IPS-20b (cell line): ENCODE measurements around the gene GJB3.

Source experiments
- H3K27ac ChIP-seq: one replicate; pipeline ENCODE4 v1.5.1; 2013; ENCODE audit warnings: low read length
- H3K27me3 ChIP-seq: 2 replicates; pipeline ENCODE4 v1.6.1; 2013; ENCODE audit warnings: mild to moderate bottlenecking, low read length, inconsistent platforms; ENCODE audit not compliant: insufficient read depth
- H3K36me3 ChIP-seq: 2 replicates; pipeline ENCODE4 v1.6.1; 2013; ENCODE audit warnings: low read depth, mild to moderate bottlenecking, inconsistent platforms, low read length, moderate library complexity; ENCODE audit not compliant: insufficient read depth
- H3K4me1 ChIP-seq: 2 replicates; pipeline ENCODE4 v1.6.1; 2013; ENCODE audit warnings: mild to moderate bottlenecking, control low read depth, inconsistent platforms, low read length, moderate library complexity; ENCODE audit not compliant: insufficient read depth
- H3K4me3 ChIP-seq: 2 replicates; pipeline ENCODE4 v1.5.1; 2013; ENCODE audit warnings: mild to moderate bottlenecking, low read length, inconsistent platforms
- H3K9ac ChIP-seq: 2 replicates; pipeline ENCODE4 v1.6.1; 2013; ENCODE audit warnings: low read depth, mild to moderate bottlenecking, inconsistent platforms, low read length, moderate library complexity
- H3K9me3 ChIP-seq: 2 replicates; pipeline ENCODE4 v1.6.1; 2013; ENCODE audit warnings: mild to moderate bottlenecking, low read depth, low read length, inconsistent platforms; ENCODE audit not compliant: insufficient read depth

Gene GJB3

DNA sequence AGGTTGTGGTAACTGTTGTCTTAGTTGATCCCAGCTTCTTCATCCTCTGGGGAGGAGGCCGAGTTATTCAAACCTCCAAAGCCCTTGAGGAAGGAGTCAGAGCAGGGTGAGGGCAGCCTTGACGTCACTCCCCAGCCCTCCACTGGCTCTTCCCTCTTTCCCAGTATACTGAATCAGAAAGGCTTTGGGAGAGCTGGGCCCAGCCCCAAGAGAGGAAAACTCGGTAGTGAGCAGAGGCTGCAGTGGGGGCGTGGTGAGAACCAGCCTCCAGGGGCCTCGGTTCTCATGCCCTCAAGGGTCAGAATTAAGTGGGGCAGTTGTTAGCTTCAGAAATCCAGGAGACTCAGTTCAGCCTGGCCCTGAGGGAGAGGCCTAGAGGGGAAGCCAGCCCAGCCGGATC, 10.0 kb downstream of the GJB3 start:
- Histone ChIP-seq H3K36me3 (no peaks in the 10 kb centered on the region), H3K27me3 (peaks cover 28% of the 10 kb centered on the region), H3K9ac (no peak overlapping the region), H3K9me3 (no peaks in the 10 kb centered on the region), H3K27ac (no peak overlapping the region), H3K4me1 (no peaks in the 10 kb centered on the region), H3K4me3 (no peak overlapping the region)

DNA sequence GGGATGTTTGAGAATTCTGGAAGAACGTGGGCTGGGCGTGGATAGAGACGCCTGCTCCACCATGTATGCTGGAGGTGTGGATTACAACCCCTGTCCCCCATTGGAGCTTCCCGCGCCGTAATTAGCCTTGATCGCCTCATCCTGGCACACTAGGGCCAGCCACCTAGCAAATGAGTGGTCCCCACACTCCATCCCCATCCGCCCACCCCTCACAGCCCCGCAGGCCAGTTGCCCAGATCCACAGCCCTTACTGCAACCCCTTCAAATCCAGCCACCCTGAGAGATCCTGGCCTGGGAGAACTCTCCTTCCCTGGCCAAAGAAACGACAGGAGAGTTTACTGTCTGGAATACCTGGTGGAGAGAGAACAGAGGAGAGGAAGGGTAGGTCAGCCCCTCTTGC, 11.4 kb downstream of the GJB3 start:
- no peak overlapping the region for H3K27ac ChIP-seq
- peaks cover 28% of the 10 kb centered on the region for H3K27me3 ChIP-seq
- no peaks in the 10 kb centered on the region for H3K36me3 ChIP-seq
- no peaks in the 10 kb centered on the region for H3K9me3 ChIP-seq
- H3K4me3 ChIP-seq = peak overlapping the region; percentile 62
- H3K4me1 ChIP-seq = peaks cover 2% of the 10 kb centered on the region; the same call in 1 of the 2 replicates
- no peak overlapping the region for H3K9ac ChIP-seq

DNA sequence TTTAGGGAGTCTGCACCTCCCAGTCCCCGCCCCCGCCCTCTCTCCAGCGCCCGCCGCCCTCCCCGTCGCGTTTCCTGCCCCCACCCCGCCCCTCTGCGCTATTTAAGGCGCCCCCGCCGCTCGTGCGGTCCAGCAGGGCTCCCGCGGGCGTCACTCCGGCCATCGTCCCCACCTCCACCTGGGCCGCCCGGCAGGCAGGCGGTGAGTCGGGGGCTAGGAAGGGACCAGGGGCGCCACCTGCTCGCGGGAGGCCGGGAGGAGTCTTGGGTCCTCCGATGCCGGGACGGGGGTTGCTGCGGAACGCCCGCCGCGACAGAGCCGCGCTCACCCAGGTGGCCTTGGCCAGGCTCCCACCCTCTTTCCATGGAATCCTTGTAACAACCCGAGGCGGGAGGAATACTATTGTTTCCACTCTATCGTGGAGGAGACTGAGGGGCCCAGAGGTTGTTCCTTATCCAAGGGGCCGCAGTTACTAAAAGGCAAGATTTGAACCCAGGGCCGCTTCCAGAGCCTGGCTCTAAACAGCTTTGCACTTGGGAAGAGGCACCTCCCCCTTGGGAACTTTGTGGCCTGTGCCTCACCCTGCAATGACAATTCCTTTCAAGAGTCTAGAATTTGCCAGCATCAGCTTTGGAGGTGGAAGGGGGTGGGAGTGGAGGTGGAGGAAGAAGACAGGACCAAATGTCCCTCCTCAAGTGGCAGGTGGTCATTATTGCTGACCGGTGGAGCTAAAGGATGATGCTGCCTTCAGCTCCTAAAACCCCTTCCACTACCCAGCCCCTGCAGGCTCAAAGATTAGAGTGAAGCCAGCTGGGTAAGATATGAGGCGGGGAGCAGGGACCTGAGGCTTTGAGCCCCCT, 12.1 kb downstream of the GJB3 start, which contains the start of gene GJA4:
GJA4 (plus strand) TSS at position 132 of the 860 bp plus-strand sequence. CDS start 1,215 bp downstream, outside the sequence.
- no peaks in the 10 kb centered on the region for H3K36me3 ChIP-seq
- no peak within 1 kb of the TSS; the same call in 1 of the 2 replicates for H3K9ac ChIP-seq
- H3K4me1 ChIP-seq = peaks cover 2% of the 10 kb centered on the region; the same call in 1 of the 2 replicates
- H3K27me3 ChIP-seq = peaks cover 28% of the 10 kb centered on the region
- peak within 1 kb of the TSS; percentile 62 for H3K4me3 ChIP-seq
- H3K27ac ChIP-seq = no peak within 1 kb of the TSS
- no peaks in the 10 kb centered on the region for H3K9me3 ChIP-seq

DNA sequence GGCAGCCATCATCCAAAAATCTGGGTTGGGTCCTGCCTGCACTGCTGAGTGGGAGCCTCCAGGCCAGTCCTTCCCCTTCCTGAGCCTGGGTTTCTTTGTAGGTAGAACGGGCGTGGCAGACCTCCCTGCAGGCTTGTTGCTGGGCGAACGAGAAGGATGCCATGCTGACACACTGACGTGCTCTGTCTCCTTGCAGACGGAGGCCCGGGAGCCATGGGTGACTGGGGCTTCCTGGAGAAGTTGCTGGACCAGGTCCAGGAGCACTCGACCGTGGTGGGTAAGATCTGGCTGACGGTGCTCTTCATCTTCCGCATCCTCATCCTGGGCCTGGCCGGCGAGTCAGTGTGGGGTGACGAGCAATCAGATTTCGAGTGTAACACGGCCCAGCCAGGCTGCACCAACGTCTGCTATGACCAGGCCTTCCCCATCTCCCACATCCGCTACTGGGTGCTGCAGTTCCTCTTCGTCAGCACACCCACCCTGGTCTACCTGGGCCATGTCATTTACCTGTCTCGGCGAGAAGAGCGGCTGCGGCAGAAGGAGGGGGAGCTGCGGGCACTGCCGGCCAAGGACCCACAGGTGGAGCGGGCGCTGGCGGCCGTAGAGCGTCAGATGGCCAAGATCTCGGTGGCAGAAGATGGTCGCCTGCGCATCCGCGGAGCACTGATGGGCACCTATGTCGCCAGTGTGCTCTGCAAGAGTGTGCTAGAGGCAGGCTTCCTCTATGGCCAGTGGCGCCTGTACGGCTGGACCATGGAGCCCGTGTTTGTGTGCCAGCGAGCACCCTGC, 13.2 kb downstream of the GJB3 start:
- Histone ChIP-seq H3K9me3 (no peaks in the 10 kb centered on the region), H3K27me3 (peaks cover 28% of the 10 kb centered on the region), H3K4me3 (peak overlapping the region; percentile 62; the same call in 1 of the 2 replicates), H3K27ac (no peak overlapping the region), H3K9ac (no peak overlapping the region), H3K4me1 (peaks cover 2% of the 10 kb centered on the region; the same call in 1 of the 2 replicates), H3K36me3 (no peaks in the 10 kb centered on the region)

GRCh38 chr1:34794790-34795180, 13.8 kb downstream of the GJB3 start:
- Histone ChIP-seq H3K36me3 (no peaks in the 10 kb centered on the region), H3K27ac (no peak overlapping the region), H3K9ac (no peak overlapping the region), H3K4me3 (no peak overlapping the region), H3K27me3 (peaks cover 28% of the 10 kb centered on the region), H3K4me1 (peaks cover 2% of the 10 kb centered on the region; the same call in 1 of the 2 replicates), H3K9me3 (no peaks in the 10 kb centered on the region)

DNA sequence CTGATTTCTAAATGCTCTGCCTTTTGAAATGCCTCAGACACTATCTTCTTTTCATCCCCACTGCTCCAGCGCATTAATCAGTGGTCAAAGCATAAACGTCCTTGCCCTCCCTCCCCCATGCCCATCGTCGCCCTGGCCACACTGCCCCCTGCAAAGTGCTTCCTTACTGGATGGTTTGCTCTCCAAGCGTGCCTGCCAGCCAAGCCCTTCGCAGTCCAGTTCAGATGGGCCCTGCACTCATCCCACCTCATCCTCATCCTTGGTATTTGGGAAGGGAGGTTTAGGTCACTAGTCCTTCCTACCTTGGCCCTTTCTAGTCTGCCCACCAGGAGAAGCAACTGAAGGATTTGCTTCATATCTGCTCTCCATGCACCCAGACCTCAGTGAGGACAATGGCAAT, 14.9 kb downstream of the GJB3 start:
- no peak overlapping the region for H3K9ac ChIP-seq
- peaks cover 28% of the 10 kb centered on the region for H3K27me3 ChIP-seq
- no peak overlapping the region; the same call in 1 of the 2 replicates for H3K4me3 ChIP-seq
- H3K9me3 ChIP-seq = no peaks in the 10 kb centered on the region
- peaks cover 2% of the 10 kb centered on the region; the same call in 1 of the 2 replicates for H3K4me1 ChIP-seq
- no peak overlapping the region for H3K27ac ChIP-seq
- no peaks in the 10 kb centered on the region for H3K36me3 ChIP-seq

GRCh38 chr1:34796990-34797389, 16.0 kb downstream of the GJB3 start:
- Histone ChIP-seq H3K4me1 (peaks cover 2% of the 10 kb centered on the region; the same call in 1 of the 2 replicates), H3K4me3 (no peak overlapping the region), H3K27ac (no peak overlapping the region), H3K27me3 (peaks cover 21% of the 10 kb centered on the region), H3K36me3 (no peaks in the 10 kb centered on the region), H3K9ac (peak overlapping the region; percentile 1; the same call in 1 of the 2 replicates), H3K9me3 (no peaks in the 10 kb centered on the region)

GRCh38 chr1:34800214-34800613, 19.2 kb downstream of the GJB3 start:
- Histone ChIP-seq H3K9me3 (peaks cover 4% of the 10 kb centered on the region; the same call in 1 of the 2 replicates), H3K4me1 (peaks cover 2% of the 10 kb centered on the region; the same call in 1 of the 2 replicates), H3K9ac (no peak overlapping the region), H3K27me3 (no peaks in the 10 kb centered on the region; the same call in 1 of the 2 replicates), H3K36me3 (no peaks in the 10 kb centered on the region), H3K4me3 (no peak overlapping the region), H3K27ac (no peak overlapping the region)

DNA sequence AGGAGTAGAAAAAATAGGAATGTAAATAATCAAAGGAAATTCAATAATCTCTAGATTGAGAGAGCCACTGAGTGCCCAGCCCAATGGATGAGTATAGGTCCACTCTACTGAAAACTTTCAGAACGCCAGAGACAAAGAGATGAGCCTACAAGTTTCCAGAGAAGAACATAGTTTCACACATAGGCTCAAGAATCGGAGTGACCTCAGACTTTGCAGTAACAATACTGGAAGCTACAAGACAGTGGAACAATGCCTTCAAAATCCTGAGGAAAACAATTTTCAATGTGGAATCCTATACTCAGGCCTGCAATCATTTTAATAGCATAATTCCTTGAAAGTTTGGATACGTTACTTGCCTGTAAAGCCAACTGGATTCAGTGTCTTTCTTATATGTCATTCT, 22.8 kb downstream of the GJB3 start:
- Histone ChIP-seq H3K4me1 (no peaks in the 10 kb centered on the region), H3K4me3 (no peak overlapping the region), H3K27ac (no peak overlapping the region)

GRCh38 chr1:34806396-34806795, 25.4 kb downstream of the GJB3 start:
- H3K9me3 ChIP-seq = peaks cover 4% of the 10 kb centered on the region; the same call in 1 of the 2 replicates
- H3K4me3 ChIP-seq = no peak overlapping the region
- H3K9ac ChIP-seq = no peak overlapping the region
- H3K36me3 ChIP-seq = no peaks in the 10 kb centered on the region
- H3K27ac ChIP-seq = no peak overlapping the region
- H3K27me3 ChIP-seq = no peaks in the 10 kb centered on the region
- H3K4me1 ChIP-seq = no peaks in the 10 kb centered on the region

More for the DNA sequence above, 22.8 kb downstream of the GJB3 start:
- peaks cover 4% of the 10 kb centered on the region; the same call in 1 of the 2 replicates for H3K9me3 ChIP-seq
- H3K9ac ChIP-seq = no peak overlapping the region
- H3K27me3 ChIP-seq = no peaks in the 10 kb centered on the region
- no peaks in the 10 kb centered on the region for H3K36me3 ChIP-seq

GRCh38 chr1:34808051-34808810, 27.2 kb downstream of the GJB3 start:
- Histone ChIP-seq H3K36me3 (no peaks in the 10 kb centered on the region), H3K9me3 (peaks cover 4% of the 10 kb centered on the region; the same call in 1 of the 2 replicates), H3K27ac (no peak overlapping the region), H3K27me3 (no peaks in the 10 kb centered on the region), H3K9ac (no peak overlapping the region), H3K4me1 (no peaks in the 10 kb centered on the region), H3K4me3 (no peak overlapping the region)
